HG03354 (cell line): ENCODE data around the gene KLHL29.
A peak's percentile ranks its signal among the peaks of the same experiment; 100 is the strongest.

Experiments
- ATAC-seq: cut with Tn5 transposase; IDR thresholded peaks from one replicate; pipeline ENCODE4 v1.9.1; 2021; ENCODE audit warnings: mild to moderate bottlenecking; ENCODE audit not compliant: unreplicated experiment, poor library complexity, severe bottlenecking

KLHL29 gene

GRCh38 chr2:23745068-23745725, 360.2 kb downstream of the KLHL29 start:
- ATAC-seq: peak; percentile 34

GRCh38 chr2:23745726-23746105, 360.7 kb downstream of the KLHL29 start:
- ATAC-seq: peak; percentile 80

DNA sequence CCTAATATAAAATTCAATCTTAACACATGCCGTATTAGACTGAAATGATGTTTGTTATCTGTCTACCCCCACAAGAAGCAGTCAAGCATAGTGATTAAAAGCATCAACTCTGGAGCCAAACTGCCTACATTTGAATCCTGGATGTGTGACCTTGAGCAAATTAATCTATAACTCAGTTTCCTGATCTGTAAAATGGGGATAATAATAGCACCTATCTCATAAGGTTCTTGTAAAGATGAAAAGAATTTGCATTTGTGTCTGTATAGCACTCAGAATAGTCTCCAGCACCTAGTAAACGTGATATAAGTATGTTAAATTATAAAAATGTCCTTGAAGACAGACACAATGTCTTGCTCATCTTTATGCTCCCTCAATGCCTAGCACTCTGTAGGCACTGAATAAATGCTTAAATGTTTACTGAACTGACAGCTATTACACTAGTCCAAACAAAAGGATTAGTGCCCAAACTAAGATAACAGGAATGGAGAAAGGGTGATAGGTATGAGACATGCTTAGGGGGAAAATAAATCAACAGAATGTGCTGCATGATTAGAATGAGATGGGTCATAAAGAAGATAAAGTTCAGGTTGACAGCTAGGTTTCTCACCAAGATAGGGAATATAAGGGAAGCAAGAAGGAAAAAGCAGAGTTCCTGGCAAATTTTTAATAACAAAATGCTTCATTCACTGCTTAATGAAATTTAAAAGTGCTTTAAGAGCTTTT, 361.3 kb downstream of the KLHL29 start:
- peak; percentile 47 for ATAC-seq

DNA sequence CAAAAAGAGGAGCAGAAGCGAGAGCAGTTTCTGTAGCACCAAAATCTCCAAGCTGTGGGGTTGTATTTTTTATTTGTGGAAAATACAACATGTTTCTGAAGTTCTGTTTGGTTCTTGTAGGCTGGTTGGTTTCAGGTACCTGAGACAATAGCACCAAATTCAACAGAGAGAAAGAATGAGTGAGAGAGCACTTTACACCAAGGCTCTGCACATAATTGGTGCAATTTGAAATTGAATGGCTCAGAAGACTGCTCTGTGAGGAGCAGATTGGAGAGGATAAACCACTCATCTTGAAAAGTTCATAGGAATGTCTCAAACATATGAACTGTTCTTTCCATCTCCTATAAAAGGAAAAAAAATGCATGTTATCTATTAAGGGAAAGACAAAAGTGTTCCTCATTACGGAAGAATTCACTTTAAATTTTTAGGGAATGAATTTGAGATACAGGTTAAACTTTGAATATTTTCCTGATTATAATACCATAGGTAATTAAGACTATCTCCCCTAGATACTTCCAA, 366.8 kb downstream of the KLHL29 start:
- no peak for ATAC-seq

DNA sequence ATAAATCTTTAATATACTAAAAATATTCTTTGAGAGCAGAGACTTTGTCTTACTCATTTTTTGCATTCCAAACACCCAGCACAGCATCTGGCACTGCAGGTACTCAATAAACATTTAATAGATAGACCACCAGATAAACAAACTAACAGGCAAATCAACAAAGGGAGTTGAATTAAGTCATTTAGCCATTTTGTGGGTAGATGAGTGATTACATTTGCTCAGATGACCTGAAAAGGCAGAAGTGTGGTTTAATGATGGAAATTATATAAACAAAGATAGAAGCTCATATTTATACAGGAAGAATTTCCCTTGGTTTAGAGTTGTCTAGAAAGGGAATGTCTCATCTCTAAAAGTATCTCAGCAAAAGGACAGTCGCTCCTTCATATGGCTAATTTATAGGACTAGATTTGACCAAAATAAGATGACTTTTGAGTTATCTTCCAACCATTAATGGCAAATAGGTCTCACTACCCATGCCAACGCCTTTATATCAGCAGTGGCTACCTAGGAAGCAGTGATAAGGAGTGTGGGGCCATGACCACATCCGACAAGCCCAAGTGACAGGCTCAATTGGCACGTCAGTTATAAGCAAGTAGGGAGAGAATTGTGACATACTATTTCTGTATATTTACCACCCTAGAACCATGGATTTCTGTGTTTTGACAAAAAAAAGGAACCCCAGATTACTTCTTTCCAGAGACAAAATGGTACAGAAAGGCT, 368.5 kb downstream of the KLHL29 start:
- ATAC-seq: no peak

DNA sequence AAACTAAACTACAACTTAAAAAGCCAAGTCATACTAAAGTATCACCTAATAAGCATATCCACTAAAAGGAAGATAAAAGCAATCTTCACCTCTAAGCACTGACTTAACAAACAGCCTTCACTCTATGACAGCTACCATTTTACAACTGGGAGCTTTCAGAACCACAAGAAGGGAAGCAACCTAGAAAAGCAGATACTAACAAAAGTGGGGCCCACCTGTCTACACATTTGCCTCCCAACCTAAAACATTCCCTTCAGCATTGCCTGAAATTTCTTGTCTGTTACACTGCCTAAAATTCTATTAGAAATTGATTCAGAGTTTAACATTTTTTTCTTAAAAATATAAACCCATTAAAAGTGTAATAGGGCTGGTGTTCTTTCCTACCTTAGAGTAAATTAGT, 370.0 kb downstream of the KLHL29 start:
- ATAC-seq: no peak

GRCh38 chr2:23756593-23757292, 371.8 kb downstream of the KLHL29 start:
- ATAC-seq: no peak

GRCh38 chr2:23757686-23758433, 372.9 kb downstream of the KLHL29 start:
- ATAC-seq: no peak
